ENCODE results near the gene PCDHGA5. TPM values are rescaled to one million over a fixed set of nuclear protein-coding genes. Genes with fewer than 3 reads are reported as not detected.
"Not testable (repeated sequence)": the region's sequence is repeated elsewhere in the genome, so short reads cannot be mapped to it uniquely, and the experiment has no call there.

PCDHGA5 gene
- under 0.01 and 0.13 TPM in 2 replicates for total RNA-seq

DNA sequence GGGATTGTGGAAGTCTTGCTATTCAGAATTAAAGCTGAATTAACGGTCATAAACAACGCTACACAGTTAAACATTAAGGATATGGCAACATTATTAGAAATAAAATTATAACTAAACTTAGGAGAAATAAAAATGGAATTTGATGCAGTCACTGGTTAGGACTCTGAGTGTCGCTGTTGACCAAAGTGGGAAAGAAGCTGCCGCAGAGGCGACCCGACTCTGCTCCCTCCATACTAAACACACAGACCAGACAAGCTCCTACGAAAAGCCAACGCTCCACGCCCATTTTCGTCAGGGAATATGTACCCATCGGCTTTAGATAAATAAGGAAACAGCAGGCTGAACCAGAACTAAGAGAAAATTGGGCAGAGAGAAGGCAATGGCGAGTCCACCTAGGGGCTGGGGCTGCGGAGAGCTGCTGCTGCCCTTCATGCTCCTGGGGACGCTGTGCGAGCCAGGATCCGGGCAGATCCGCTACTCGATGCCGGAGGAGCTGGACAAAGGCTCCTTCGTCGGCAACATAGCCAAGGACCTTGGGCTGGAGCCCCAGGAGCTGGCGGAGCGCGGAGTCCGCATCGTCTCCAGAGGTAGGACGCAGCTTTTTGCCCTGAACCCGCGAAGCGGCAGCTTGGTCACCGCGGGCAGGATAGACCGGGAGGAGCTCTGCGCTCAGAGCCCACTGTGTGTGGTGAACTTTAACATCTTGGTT lies at the start of gene PCDHGA5:
PCDHGA5 (plus strand) TSS at position 211 of the 709 bp plus-strand sequence; CDS start at position 380, 169 bp downstream.
- TF ChIP-seq, protein P1, sequence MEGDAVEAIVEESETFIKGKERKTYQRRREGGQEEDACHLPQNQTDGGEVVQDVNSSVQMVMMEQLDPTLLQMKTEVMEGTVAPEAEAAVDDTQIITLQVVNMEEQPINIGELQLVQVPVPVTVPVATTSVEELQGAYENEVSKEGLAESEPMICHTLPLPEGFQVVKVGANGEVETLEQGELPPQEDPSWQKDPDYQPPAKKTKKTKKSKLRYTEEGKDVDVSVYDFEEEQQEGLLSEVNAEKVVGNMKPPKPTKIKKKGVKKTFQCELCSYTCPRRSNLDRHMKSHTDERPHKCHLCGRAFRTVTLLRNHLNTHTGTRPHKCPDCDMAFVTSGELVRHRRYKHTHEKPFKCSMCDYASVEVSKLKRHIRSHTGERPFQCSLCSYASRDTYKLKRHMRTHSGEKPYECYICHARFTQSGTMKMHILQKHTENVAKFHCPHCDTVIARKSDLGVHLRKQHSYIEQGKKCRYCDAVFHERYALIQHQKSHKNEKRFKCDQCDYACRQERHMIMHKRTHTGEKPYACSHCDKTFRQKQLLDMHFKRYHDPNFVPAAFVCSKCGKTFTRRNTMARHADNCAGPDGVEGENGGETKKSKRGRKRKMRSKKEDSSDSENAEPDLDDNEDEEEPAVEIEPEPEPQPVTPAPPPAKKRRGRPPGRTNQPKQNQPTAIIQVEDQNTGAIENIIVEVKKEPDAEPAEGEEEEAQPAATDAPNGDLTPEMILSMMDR (IDR thresholded peaks at IDR 0.05; ENCODE audit: insufficient read depth, low read length, severe bottlenecking): no peak
- Histone ChIP-seq H3K4me3 (ENCODE audit: low read depth, low read length) (no peak within 1 kb of the TSS), H3K27me3 (ENCODE audit: control insufficient read depth, insufficient read depth, low read length) (peaks cover 25% of the 10 kb centered on the region), H3K36me3 (ENCODE audit: control insufficient read depth, insufficient read depth, low read length) (no peaks in the 10 kb centered on the region)
- FAIRE-seq (no peak), DNase-seq (ENCODE audit: low read depth) (no peak)

DNA sequence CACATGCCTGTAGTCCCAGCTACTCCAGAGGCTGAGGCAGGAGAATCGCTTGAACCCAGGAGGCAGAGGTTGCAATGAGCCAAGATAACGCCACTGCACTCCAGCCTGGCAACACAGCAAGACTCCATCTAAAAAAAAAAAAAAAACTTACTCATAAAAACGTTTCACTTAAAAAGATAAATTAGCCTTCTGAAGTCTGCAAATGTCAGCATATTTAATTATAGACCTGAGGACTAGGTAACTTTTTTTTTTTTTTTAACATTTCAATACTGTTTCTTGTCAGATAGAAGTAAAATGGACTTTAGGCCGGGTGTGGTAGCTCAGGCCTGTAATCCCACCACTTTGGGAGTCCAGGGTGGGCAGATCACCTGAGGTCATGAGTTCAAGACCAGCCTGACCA lies 47.0 kb upstream of the PCDHGA5 start:
- not testable (repeated sequence) for H3K27me3 ChIP-seq (ENCODE audit: control insufficient read depth, insufficient read depth, low read length); H3K4me3 ChIP-seq (ENCODE audit: low read depth, low read length); DNase-seq (ENCODE audit: low read depth); FAIRE-seq; H3K36me3 ChIP-seq (ENCODE audit: control insufficient read depth, insufficient read depth, low read length)

DNA sequence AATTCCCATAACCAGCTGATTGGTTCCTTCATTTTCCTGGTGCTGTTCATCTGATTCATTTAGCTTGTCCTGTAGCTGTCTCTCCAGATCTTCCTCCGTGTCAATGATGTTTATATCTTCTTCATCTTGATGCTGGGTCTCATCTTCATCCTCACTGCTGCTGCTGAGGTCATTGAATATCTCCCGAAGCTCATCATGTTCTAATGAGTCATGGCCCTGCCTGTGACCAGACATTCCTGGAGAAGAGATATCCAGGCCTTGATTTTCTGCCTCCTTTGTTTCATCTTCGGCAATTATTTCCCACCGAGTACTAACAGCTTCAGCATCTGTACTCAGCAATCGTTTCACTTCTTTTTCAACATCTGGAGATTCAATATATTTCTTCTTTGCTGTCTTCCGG lies 44.8 kb upstream of the PCDHGA5 start:
- Histone ChIP-seq H3K36me3 (ENCODE audit: control insufficient read depth, insufficient read depth, low read length) (peaks cover 2% of the 10 kb centered on the region), H3K4me3 (ENCODE audit: low read depth, low read length) (no peak overlapping the region), H3K27me3 (ENCODE audit: control insufficient read depth, insufficient read depth, low read length) (no peaks in the 10 kb centered on the region)
- no peak for DNase-seq (ENCODE audit: low read depth)
- TF ChIP-seq, protein P1 (IDR thresholded peaks at IDR 0.05; ENCODE audit: insufficient read depth, low read length, severe bottlenecking): no peak
- no peak for FAIRE-seq

DNA sequence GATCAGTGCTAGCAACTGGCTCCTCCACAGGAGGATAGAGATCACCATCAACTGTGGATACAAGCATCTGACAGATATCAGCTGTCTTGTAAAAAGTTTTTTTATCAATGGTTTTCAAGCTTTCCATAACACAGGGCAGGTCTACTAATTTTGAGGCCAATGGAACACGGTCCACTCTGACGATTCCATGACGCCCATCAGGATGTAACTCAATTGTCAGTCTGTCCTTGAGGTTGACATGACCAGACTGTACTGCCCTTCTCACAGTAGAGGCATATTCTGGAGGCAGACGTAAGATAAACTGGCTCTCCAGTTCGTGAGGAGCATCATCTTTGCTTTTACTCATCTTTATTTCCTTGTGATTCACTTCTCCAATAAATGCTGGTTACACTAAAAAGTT lies 44.3 kb upstream of the PCDHGA5 start:
- no peak for FAIRE-seq

DNA sequence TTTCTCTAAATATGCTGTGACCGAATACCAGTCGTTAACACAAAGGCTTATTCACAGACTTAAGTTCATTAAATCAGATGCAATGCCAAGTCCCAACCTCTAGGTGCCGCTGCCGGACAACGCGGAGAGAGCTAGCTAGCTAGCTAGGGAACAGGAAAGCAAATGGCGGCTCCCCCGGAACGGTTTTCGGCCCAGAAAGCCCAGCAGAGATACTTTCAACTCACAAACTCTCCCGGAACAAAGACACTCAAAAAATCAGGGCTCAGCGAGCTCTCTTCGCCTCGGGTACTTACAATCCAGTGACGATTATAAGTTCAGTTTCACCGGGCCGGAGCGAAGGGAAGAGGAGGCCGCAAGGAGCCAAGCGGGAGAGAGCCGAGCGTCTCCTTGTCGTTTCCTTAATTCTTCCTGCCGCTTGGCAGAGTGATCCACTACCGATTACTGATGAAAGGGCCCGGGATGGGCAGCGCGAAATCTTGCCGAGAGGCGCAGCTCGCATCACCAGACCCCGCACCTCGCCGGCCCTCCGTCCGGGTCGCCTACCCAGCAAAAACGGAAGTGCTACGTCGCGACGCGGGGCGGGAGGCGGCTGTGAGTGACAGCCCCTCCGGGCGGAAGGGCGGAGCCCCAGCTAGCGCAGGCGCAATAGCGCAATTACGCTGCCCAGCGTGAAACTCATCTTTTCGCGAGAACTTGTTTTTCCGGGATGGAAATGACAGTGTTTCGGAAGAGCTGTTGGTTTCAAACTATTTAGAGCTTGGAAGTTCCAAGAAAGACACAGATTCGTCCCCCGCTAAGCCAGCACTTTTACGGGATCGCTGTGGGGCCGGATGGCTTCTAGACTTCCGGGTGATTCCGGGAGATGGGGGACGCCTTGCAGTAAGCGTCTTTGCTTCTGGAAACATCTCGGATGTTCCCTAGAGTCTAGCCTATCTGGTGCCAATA lies 43.5 kb upstream of the PCDHGA5 start, which contains the start of gene TAF7:
TAF7 (minus strand) TSS at position 560 of the 945 bp plus-strand sequence. CDS start 740 bp downstream, outside the sequence.
- TF ChIP-seq, protein P1 (IDR thresholded peaks at IDR 0.05; ENCODE audit: insufficient read depth, low read length, severe bottlenecking): peak; percentile 83
- Histone ChIP-seq H3K36me3 (ENCODE audit: control insufficient read depth, insufficient read depth, low read length) (peaks cover 2% of the 10 kb centered on the region), H3K4me3 (ENCODE audit: low read depth, low read length) (peak within 1 kb of the TSS; percentile 81), H3K27me3 (ENCODE audit: control insufficient read depth, insufficient read depth, low read length) (no peaks in the 10 kb centered on the region)
- FAIRE-seq (no peak), DNase-seq (ENCODE audit: low read depth) (peak; percentile 88)

More for the DNA sequence above, 44.3 kb upstream of the PCDHGA5 start:
- H3K4me3 ChIP-seq (ENCODE audit: low read depth, low read length): peak overlapping the region; percentile 81
- DNase-seq (ENCODE audit: low read depth): no peak
- peaks cover 2% of the 10 kb centered on the region for H3K36me3 ChIP-seq (ENCODE audit: control insufficient read depth, insufficient read depth, low read length)
- TF ChIP-seq, protein P1 (IDR thresholded peaks at IDR 0.05; ENCODE audit: insufficient read depth, low read length, severe bottlenecking): no peak
- H3K27me3 ChIP-seq (ENCODE audit: control insufficient read depth, insufficient read depth, low read length): no peaks in the 10 kb centered on the region

DNA sequence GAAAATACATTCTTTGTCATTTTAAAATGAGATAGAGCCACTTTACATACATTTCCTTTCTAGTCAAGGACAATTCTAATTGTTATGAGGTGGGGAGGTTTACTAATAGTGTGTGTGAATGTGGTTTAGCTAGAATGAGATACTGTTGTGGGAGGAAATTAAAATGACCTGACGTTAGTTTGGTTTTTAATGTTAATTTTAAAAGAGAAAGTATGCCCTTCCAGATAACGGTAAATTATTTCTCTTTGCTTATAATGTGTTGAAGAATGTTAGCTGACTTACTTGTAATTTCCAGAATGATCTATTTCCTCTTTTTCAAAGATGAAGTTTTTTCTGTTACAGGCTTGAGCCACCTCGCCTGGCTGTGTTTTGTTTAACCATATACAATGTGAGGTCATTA lies 41.7 kb upstream of the PCDHGA5 start:
- FAIRE-seq: no peak
- TF ChIP-seq, protein P1 (IDR thresholded peaks at IDR 0.05; ENCODE audit: insufficient read depth, low read length, severe bottlenecking): no peak
- Histone ChIP-seq H3K4me3 (ENCODE audit: low read depth, low read length) (no peak overlapping the region), H3K27me3 (ENCODE audit: control insufficient read depth, insufficient read depth, low read length) (no peaks in the 10 kb centered on the region), H3K36me3 (ENCODE audit: control insufficient read depth, insufficient read depth, low read length) (peaks cover 2% of the 10 kb centered on the region)
- DNase-seq (ENCODE audit: low read depth): no peak
